ENCODE results near the gene SEMA5A.

- TF ChIP-seq, protein P1, sequence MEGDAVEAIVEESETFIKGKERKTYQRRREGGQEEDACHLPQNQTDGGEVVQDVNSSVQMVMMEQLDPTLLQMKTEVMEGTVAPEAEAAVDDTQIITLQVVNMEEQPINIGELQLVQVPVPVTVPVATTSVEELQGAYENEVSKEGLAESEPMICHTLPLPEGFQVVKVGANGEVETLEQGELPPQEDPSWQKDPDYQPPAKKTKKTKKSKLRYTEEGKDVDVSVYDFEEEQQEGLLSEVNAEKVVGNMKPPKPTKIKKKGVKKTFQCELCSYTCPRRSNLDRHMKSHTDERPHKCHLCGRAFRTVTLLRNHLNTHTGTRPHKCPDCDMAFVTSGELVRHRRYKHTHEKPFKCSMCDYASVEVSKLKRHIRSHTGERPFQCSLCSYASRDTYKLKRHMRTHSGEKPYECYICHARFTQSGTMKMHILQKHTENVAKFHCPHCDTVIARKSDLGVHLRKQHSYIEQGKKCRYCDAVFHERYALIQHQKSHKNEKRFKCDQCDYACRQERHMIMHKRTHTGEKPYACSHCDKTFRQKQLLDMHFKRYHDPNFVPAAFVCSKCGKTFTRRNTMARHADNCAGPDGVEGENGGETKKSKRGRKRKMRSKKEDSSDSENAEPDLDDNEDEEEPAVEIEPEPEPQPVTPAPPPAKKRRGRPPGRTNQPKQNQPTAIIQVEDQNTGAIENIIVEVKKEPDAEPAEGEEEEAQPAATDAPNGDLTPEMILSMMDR (IDR thresholded peaks at IDR 0.05): no peak
- TF ChIP-seq POLR2AphosphoS5 (IDR thresholded peaks at IDR 0.05; ENCODE audit: insufficient read depth in 1 of 2, low read depth in 1 of 2) (no peak), POLR2A (IDR thresholded peaks at IDR 0.05) (no peak)
These were observed 250.9 kb downstream of the SEMA5A start for GRCh38 chr5:9294793-9295465.
